ENCODE results near the gene ATG16L2. TPM values are rescaled to one million over a fixed set of nuclear protein-coding genes. Genes with fewer than 3 reads are reported as not detected.

ATG16L2 gene
- total RNA-seq, 3 donors from 2014 or later = 37.7 to 64.3 (median 52.5) TPM

DNA sequence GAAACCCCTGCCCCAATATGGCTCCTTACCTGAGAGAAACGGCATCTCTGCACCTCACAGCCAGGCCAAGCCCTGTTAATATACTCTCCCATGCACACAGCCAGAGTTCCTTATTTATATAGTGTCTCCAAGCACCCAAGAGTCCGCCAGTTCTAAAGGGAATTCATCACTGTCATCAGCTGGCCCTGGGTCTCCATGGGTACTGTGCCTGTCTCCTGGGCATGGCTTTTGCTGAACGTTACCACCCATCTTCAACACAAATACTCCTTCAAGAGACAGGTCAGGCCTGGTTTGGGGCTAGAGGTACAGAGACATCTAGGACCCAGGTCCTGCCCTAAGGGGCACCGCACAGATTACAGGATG, 1.6 kb upstream of the ATG16L2 start:
- Histone ChIP-seq H3K4me3 (no peak overlapping the region), H3K36me3 (ENCODE audit: low read depth) (no peaks in the 10 kb centered on the region), H3K9me3 (no peaks in the 10 kb centered on the region), H3K4me1 (ENCODE audit: low read depth) (peaks cover 27% of the 10 kb centered on the region)
- no peak for DNase-seq
- ATAC-seq = no peak
- intact Hi-C loops (cut with DNase I, micrococcal nuclease) = no loop called here
- TF ChIP-seq, protein P1, sequence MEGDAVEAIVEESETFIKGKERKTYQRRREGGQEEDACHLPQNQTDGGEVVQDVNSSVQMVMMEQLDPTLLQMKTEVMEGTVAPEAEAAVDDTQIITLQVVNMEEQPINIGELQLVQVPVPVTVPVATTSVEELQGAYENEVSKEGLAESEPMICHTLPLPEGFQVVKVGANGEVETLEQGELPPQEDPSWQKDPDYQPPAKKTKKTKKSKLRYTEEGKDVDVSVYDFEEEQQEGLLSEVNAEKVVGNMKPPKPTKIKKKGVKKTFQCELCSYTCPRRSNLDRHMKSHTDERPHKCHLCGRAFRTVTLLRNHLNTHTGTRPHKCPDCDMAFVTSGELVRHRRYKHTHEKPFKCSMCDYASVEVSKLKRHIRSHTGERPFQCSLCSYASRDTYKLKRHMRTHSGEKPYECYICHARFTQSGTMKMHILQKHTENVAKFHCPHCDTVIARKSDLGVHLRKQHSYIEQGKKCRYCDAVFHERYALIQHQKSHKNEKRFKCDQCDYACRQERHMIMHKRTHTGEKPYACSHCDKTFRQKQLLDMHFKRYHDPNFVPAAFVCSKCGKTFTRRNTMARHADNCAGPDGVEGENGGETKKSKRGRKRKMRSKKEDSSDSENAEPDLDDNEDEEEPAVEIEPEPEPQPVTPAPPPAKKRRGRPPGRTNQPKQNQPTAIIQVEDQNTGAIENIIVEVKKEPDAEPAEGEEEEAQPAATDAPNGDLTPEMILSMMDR (IDR thresholded peaks at IDR 0.05) = no peak

DNA sequence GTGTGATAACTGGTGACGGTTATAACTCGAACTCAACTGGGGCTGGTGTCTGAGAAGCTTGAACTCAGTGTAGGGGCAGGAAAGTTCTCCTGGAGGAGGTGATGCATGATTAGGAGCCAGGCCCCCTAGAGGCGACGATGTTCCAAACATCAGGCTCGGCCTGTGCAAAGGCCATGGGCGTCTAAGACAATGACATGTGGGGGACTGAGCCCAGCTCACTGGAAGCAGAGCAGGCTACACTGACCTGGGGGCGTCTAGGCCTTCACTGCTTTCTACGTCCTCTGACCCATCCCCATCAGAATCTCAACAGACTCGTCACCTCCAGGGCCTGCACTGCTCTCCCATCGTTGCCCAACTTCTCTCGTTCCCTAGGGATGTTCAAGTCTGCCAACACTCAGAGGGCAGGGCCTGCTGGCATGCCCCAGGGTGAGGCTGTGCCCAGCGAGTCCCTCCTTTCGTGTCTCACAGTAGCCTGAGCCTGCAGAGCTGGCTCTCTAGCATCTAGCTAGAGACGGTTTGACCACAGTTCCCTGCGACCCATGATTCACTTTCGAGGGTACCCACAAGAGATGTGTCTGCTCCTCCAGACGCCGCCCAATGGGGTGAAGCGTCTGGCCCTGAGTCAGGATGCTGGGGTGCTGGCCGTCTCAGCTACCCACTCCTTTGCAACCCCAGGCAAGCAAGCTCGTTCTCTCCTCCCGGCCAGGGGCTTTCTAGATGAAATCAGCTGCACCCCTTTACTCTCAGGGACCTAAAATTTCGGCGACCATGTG, 1.1 kb upstream of the ATG16L2 start:
- intact Hi-C loops (cut with DNase I, micrococcal nuclease) = no loop called here
- Histone ChIP-seq H3K36me3 (ENCODE audit: low read depth) (no peaks in the 10 kb centered on the region), H3K9me3 (no peaks in the 10 kb centered on the region), H3K4me3 (peak overlapping the region; percentile 81), H3K4me1 (ENCODE audit: low read depth) (peaks cover 27% of the 10 kb centered on the region)
- DNase-seq (peak; percentile 72 to 78 (median 74)), ATAC-seq (peak; percentile 41)
- TF ChIP-seq, protein P1 (IDR thresholded peaks at IDR 0.05) = no peak

DNA sequence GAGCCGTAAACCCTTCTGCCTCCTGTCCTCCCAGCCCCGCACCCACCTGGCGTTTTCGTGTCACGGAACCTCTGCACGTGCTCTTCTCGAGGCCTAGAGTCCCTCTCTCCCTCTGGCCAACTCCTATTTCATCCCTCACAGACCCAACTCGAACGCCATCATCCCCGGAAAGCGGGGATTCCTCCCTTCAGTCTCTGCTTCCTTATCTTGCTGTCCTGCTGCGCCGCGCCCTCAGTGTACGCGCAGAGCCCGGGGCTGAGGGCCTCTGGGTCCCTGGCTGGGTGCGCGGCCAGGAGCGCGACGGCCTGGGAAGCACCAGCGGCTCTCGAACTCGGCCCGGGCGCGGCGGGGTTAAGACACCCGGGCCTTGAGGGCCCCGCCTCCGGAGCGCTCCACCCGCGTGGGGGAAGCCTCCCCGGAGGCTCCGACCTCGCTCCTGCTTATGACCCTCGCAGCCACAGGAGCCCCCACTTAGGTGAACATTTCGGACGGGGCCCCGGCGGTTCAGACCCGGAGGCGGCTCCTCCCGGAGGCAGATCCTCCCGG, 398 bp upstream of the ATG16L2 start:
- H3K4me3 ChIP-seq = peak overlapping the region; percentile 81
- TF ChIP-seq, protein P1 (IDR thresholded peaks at IDR 0.05) = no peak
- H3K4me1 ChIP-seq (ENCODE audit: low read depth) = peaks cover 27% of the 10 kb centered on the region
- H3K9me3 ChIP-seq = no peaks in the 10 kb centered on the region
- DNase-seq (peak in 2 of 3 donors; percentile 87 to 91), ATAC-seq (peak; percentile 85)
- H3K36me3 ChIP-seq (ENCODE audit: low read depth) = no peaks in the 10 kb centered on the region
- intact Hi-C loops (cut with DNase I, micrococcal nuclease) = no loop called here

- Histone ChIP-seq H3K36me3 (ENCODE audit: low read depth) (no peaks in the 10 kb centered on the region), H3K9me3 (no peaks in the 10 kb centered on the region), H3K4me1 (ENCODE audit: low read depth) (peaks cover 27% of the 10 kb centered on the region), H3K4me3 (peak overlapping the region; percentile 81)
- TF ChIP-seq, protein P1 (IDR thresholded peaks at IDR 0.05) = no peak
- DNase-seq (no peak), ATAC-seq (peak; percentile 22)
- intact Hi-C loops (cut with DNase I, micrococcal nuclease) = no loop called here
Measured at GRCh38 chr11:72815110-72815618, 953 bp downstream of the ATG16L2 start.

- no peak overlapping the region for H3K4me3 ChIP-seq
- no peak for ATAC-seq
- H3K9me3 ChIP-seq = no peaks in the 10 kb centered on the region
- H3K36me3 ChIP-seq (ENCODE audit: low read depth) = no peaks in the 10 kb centered on the region
- TF ChIP-seq, protein P1 (IDR thresholded peaks at IDR 0.05) = no peak
- H3K4me1 ChIP-seq (ENCODE audit: low read depth) = peaks cover 34% of the 10 kb centered on the region
- DNase-seq = no peak
- intact Hi-C loops (cut with DNase I, micrococcal nuclease) = no loop called here
Measured at GRCh38 chr11:72816404-72816990, 2.3 kb downstream of the ATG16L2 start.

Data from mucosa of descending colon (tissue), 3 donors.